HG03460 (cell line): ENCODE data around the gene CPNE9.

Experiments used
- ATAC-seq: cut with Tn5 transposase; IDR thresholded peaks from one replicate; pipeline ENCODE4 v1.9.1; 2021; ENCODE audit not compliant: unreplicated experiment

Gene CPNE9, protein sequence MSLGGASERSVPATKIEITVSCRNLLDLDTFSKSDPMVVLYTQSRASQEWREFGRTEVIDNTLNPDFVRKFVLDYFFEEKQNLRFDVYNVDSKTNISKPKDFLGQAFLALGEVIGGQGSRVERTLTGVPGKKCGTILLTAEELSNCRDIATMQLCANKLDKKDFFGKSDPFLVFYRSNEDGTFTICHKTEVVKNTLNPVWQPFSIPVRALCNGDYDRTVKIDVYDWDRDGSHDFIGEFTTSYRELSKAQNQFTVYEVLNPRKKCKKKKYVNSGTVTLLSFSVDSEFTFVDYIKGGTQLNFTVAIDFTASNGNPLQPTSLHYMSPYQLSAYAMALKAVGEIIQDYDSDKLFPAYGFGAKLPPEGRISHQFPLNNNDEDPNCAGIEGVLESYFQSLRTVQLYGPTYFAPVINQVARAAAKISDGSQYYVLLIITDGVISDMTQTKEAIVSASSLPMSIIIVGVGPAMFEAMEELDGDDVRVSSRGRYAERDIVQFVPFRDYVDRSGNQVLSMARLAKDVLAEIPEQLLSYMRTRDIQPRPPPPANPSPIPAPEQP

GRCh38 chr3:9703736-9704346, at the start of gene CPNE9:
TSS of gene CPNE9 (plus strand) at chr3:9703833. CDS start at chr3:9703997, 164 bp downstream.
- ATAC-seq = no peak

DNA sequence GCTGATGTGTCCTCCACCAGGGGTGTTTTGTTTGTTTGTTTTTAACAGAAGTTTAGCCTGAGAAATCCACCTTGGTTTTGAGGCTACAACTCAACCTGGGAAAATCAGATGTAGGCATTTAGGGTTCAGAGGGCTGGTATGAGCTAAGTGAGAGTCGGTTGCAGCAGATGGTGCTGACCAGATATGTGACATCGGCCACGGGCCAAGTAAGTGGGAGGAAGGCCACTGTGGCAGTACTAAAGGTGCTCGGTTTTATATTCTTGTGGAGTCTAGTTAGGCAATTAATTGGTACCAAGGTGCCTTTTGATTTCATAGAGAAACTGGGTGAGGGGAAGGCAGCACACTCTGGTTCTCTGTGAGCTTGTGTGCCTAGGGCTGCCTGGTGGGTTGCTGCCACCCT, 43.8 kb upstream of the CPNE9 start:
- no peak for ATAC-seq

DNA sequence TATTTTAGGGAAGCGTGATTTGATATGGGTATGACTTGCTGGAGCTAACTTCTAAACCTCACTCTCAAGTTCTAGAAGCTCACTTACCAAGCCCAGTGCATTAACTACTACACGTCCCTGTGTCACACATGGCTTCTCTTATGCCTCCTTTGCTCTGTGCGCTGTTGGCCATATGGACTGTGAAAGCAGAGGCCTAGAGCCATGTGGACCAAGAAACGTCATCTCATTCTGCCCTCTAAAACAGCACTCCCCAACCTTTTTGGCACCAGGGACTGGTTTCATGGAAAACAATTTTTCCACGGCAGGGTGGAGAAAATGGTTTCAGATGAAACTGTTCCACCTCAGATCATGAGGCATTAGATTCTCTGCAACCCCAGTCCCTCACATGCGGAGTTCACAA, 42.7 kb upstream of the CPNE9 start:
- ATAC-seq = no peak

- no peak for ATAC-seq
Observed at GRCh38 chr3:9664119-9664751, 39.4 kb upstream of the CPNE9 start.

GRCh38 chr3:9666704-9667445, 36.8 kb upstream of the CPNE9 start:
- ATAC-seq = no peak

GRCh38 chr3:9669277-9669676, 34.4 kb upstream of the CPNE9 start:
- no peak for ATAC-seq

- ATAC-seq = no peak
Observed at GRCh38 chr3:9669720-9670432, 33.8 kb upstream of the CPNE9 start.

- no peak for ATAC-seq
Observed at GRCh38 chr3:9673082-9673481, 30.6 kb upstream of the CPNE9 start.

GRCh38 chr3:9673752-9674151, 29.9 kb upstream of the CPNE9 start:
- ATAC-seq = no peak

DNA sequence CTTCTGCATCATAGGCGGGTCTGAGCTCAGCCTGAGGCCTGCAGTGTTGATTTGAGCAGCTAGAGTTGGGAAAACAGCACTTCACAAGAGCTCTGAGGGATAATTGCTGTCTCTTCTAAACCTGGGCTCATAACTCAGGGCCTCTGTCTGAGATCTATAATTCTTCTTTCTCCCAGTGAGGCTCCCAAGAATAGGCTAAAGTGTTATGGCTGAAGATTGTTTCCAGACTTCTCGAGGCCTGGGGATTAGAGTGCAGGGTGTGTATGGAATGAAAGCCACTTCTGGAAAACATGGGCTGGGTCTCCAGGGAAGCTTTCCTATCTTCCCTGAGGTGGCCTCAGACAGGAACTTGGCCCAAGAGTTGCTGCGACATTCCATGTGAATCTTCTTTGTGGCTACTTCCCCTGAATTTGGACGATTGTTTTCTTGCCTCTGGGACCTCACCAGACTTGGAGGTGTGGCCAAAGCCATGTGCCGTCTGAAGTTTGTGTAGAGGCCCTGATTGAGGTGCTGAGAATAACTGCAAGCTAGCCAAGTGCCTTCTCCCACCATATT, 27.8 kb upstream of the CPNE9 start:
- ATAC-seq = no peak

DNA sequence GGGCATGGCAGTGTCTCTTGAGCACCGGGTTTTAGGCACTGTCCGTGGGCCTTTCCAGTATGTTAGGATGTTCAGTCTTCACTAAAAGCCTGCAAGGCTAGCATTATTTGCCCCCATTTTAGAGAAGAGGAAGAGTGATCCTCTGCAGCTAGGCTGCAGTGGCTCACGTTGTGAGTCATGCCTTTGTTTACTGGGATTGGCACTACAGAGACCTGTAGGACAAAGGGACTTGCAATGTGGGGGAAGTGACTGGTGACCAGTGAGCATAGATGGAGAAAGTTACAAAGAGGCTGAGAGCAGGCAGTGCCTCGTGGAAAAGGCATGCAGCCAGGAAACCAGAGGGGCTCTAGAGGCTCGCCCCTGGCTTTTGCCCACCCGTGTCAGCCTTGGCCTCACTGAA, 26.8 kb upstream of the CPNE9 start:
- ATAC-seq = no peak

DNA sequence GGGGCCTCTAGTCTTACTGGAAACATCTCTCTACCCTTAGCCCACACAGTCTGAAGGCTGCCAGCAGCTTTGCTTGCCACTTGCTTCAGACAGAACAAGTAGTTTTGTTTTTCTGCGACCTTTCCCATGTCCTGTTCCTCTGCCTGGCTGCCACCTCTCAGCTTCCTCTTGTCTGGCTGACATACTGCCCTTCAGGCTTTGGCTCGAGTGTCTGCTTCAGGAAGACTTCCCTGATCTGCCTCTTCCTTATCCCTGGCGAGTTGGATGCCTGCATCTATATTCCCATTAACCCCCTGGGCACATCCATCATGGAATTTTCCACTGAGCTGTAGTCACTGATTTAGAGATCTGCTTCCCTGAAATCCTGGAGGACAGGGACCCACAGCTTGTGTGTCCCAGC, 25.1 kb upstream of the CPNE9 start:
- no peak for ATAC-seq

GRCh38 chr3:9679476-9680080, 24.1 kb upstream of the CPNE9 start:
- no peak for ATAC-seq

DNA sequence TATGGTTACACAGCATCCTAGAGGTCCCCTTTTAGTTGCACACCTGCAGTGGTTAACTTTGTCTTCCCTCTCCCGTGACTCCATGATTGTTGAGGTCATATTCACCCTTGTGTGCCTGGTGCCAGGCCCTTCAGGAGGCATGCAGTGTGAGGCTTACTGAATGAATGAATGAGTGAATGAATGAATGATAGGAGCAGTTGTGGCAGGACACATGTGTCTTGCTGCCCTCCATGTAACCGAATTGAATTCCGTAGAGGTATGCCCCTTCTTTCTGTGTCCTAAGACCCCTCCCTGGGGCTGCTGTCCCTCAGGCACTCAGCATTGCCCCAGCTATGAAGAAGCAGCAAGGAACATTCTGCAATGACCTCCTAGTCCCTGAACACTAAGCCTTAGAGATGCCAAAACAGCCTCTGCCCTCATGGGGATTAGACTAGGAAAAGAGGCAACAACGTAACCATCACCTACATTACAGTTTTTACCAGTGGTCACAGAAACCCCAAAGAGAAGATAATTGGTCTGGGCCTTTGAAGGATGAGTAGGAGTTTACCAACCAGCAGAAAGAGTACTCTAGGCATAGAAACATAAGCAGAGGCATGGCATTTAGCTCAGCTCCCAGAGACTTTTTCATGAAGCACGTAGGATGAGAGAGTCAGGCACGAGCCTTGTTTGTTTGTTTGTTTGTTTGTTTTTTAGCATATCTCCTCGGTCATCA, 22.5 kb upstream of the CPNE9 start:
- ATAC-seq = no peak

GRCh38 chr3:9681723-9682081, 21.9 kb upstream of the CPNE9 start:
- ATAC-seq = no peak

DNA sequence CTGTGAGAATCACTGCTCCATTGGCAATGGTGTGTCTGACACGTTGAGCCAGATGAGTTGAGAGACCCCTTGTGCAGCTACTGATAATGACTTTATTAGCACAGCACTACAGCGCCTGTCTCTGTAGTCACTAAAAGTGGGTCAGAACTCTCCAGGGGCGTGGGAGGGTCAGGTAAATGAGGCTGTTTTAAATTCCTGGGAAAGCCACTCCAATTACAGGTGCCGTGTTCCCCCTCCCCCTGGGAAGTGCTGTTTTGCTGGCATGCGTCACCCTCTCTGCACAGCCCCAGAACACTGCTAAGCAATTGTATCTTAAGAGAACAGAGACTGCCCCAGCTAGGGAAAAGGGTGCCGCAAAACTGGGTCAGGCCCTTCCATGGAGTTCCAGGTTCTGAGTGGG, 21.5 kb upstream of the CPNE9 start:
- no peak for ATAC-seq

DNA sequence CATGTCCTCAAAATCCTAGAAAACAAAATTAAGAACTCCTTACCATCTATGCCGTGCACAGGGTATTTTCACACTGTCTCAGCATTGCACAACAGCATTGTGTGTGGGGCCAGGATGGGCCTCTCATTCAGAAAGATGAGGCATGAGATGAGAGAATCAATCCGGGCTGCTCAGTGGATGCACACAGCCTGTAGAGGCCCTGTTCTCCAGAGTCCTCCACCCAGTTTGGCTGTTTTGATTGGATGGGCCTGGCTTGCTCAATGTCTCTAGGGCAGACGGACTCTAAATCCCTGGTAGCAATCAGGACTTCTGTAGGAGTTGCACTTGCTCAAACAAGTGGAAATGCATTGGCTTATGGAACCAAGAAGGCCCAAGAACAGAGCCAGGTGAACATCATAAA, 20.2 kb upstream of the CPNE9 start:
- ATAC-seq = no peak

DNA sequence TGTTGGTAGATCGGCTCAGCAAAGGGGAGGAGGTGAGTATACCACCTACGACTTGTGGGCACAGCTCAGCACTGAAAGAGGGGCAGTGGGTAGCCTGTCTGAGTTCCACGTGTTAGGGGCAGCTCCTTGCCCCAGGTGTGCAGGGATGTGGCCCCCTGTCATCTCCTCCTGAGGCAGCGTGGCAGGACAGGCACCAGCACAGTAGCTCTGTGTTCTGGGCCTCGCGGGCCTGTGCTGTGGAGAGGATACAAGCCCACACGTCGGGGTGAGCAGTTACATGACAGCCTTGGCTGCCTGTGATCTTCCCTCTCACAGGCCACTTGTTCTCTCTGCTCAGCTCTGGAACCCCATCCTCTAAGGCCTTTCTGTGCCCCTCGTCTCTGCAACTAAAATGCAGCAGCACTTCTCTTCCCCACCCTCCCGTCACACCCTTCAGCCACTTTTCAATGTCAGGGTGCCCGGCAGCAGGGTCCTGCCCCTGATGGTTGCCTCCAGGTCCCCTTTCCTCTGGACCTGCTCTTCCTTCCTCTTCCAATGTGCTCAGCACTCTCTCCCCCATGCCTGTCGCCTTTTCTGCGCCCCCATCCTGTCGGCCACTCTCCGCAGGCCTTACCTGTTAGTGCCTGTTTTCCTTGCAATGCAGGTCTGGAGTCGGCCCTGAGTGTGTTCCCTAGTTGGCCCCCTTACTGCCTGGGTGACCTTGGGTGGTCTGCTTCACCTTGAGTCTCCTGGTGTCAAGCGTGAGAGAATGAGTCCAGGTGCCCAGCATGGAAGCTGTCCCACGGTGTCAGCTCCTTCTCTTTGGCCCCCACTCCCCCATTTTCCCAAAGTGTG, 18.2 kb upstream of the CPNE9 start:
- ATAC-seq = no peak
